SK-N-SH (cell line): ENCODE data around the gene PPM1F.

Experiments used
- FOSL2 ChIP-seq: IDR thresholded peaks from 2 replicates; pipeline ENCODE4 v1.4.0; 2012; ENCODE audit warnings: low read depth, mild to moderate bottlenecking, moderate library complexity, borderline replicate concordance
- NFIC ChIP-seq: IDR thresholded peaks from 2 replicates; pipeline ENCODE4 v1.4.0; 2012; ENCODE audit warnings: borderline replicate concordance

DNA sequence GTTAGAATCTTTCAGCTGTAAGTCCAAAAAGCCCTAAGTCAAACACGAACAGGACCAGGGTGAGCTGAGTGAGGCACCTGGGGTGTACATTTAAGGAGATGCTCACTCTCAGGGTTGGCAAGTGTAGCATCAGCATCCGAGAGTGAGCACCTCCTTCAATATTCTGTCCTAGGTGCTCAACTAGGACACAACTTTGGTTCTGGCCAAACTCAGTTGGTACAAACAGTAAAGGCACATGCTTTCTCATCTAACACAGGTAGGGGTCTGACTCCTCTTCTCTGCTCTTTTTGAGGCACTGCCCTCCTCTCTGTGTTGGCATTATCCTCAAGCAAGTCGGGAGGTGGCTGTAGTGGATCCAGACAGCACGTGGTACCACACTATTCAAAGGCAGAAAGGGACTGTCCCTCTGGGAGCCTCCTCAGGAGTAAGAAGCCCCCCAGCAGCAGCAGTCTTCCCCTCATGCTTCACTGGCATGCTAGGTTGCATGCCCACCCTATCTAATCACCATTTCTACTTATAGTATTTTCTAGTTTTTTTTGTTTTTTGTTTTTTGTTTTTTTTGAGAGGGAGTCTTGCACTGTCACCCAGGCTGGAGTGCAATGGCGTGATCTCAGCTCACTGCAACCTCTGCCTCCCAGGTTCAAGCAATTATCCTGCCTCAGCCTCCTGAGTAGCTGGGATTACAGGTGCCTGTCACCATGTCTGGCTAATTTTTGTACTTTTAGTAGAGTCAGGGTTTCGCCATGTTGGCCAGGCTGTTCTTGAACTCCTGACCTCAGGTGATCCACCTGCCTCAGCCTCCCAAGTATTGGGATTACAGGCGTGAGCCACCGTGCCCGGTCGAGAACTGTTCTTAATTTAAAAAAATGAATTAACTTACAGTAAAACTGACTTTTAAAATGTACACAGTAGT, 70.6 kb downstream of the PPM1F start:
- TF ChIP-seq FOSL2 (no peak), NFIC (no peak)
